ENCODE measurements around the gene ZMYM4.

DNA sequence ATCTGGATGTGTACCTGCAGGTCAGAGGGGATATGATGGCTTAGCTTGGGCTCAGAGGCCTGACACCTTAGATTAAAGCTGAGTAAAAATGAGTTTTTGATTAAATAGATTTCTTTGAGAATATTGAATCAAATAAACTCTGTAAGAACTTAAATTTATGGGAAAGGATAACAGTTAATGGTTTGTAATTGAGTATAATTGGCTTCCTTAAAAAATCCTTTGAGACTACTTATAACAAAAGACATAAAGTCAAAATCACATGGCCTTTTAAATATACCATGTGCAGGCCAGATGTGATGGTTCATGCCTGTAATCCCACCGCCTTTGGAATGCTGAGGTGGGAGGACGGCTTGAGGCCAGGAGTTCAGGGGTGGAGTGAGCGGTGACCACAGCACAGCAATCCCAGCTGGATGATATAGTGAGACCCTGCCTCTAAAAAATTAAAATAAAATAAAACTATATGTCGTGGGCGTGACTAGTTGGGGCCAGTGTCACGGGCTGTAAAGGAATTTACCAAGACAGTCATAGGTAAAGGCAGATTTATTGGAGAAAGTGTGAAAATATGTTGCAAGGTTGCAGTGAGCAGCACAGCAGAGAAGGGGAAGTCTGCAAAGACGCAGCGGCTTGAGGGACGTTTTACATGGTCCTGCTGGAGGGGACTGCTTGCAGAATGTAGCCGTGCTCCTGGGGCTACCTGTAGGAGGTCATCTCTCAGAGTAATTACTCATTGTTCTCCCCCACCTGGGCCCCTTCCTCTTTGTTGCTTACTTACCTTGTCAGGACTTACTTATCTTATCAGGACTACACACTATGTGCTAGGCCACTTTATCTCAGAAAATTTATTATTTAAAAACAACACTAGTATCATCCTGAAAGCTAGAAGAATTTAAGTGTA lies 122.3 kb downstream of the ZMYM4 start:
- TF ChIP-seq, protein P1, sequence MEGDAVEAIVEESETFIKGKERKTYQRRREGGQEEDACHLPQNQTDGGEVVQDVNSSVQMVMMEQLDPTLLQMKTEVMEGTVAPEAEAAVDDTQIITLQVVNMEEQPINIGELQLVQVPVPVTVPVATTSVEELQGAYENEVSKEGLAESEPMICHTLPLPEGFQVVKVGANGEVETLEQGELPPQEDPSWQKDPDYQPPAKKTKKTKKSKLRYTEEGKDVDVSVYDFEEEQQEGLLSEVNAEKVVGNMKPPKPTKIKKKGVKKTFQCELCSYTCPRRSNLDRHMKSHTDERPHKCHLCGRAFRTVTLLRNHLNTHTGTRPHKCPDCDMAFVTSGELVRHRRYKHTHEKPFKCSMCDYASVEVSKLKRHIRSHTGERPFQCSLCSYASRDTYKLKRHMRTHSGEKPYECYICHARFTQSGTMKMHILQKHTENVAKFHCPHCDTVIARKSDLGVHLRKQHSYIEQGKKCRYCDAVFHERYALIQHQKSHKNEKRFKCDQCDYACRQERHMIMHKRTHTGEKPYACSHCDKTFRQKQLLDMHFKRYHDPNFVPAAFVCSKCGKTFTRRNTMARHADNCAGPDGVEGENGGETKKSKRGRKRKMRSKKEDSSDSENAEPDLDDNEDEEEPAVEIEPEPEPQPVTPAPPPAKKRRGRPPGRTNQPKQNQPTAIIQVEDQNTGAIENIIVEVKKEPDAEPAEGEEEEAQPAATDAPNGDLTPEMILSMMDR (IDR thresholded peaks at IDR 0.05), result no peak
- TF ChIP-seq POLR2AphosphoS5 (IDR thresholded peaks at IDR 0.05) (no peak), POLR2A (IDR thresholded peaks at IDR 0.05) (no peak)

Data from breast epithelium (tissue), 3 donors.